ENCODE measurements around the gene LRRK1. TPM values are rescaled to one million over a fixed set of nuclear protein-coding genes. Genes with fewer than 3 reads are reported as not detected.

The LRRK1 gene
- total and polyA plus RNA-seq, 11 donors: 1.3 to 12.7 (median 2.1) TPM

- ATAC-seq (no peak), DNase-seq (no peak)
- no peaks in the 10 kb centered on the region for H3K36me3 ChIP-seq
- TF ChIP-seq POLR2A (IDR thresholded peaks at IDR 0.05) (no peak), CTCF (IDR thresholded peaks at IDR 0.05) (no peak)
- peaks cover 0 to under 1% (median 0%) of the 10 kb centered on the region in 12 donors for H3K9me3 ChIP-seq
- no peaks in the 10 kb centered on the region for H3K27me3 ChIP-seq
- no peak overlapping the region for H3K4me3 ChIP-seq
- peaks cover 0 to 42% (median 2%) of the 10 kb centered on the region in 12 donors for H3K4me1 ChIP-seq
- intact Hi-C loops (cut with DNase I): no loop called here
- WGBS, 4 donors: 89 to 92% (median 90%) methylated on average over 6 of the region's 6 CpGs
- H3K27ac ChIP-seq: no peak overlapping the region
Observed at GRCh38 chr15:100944986-100945385, 25.8 kb downstream of the LRRK1 start.

- WGBS, 4 donors: 65 to 71% (median 69%) methylated on average over 10 of the region's 10 CpGs
Observed at GRCh38 chr15:100947760-100948429, 28.7 kb downstream of the LRRK1 start.

GRCh38 chr15:100948430-100948762 lies 29.2 kb downstream of the LRRK1 start:
- intact Hi-C loops (cut with DNase I): no loop called here
- TF ChIP-seq POLR2A (IDR thresholded peaks at IDR 0.05) (no peak), CTCF (IDR thresholded peaks at IDR 0.05) (no peak)
- peaks cover 0 to 25% (median 0%) of the 10 kb centered on the region in 12 donors for H3K4me1 ChIP-seq
- ATAC-seq: no peak
- no peaks in the 10 kb centered on the region for H3K36me3 ChIP-seq
- no peak overlapping the region for H3K27ac ChIP-seq
- WGBS, 4 donors: 84 to 91% (median 89%) methylated on average over 3 of the region's 3 CpGs
- no peaks in the 10 kb centered on the region for H3K9me3 ChIP-seq
- no peak overlapping the region for H3K4me3 ChIP-seq
- H3K27me3 ChIP-seq: no peaks in the 10 kb centered on the region
- no peak for DNase-seq

More at GRCh38 chr15:100947760-100948429, 28.7 kb downstream of the LRRK1 start:
- Histone ChIP-seq H3K36me3 (no peaks in the 10 kb centered on the region), H3K9me3 (no peaks in the 10 kb centered on the region), H3K4me3 (no peak overlapping the region), H3K27ac (no peak overlapping the region), H3K27me3 (no peaks in the 10 kb centered on the region), H3K4me1 (peaks cover 0 to 30% (median 2%) of the 10 kb centered on the region in 12 donors)
- intact Hi-C loops (cut with DNase I): no loop called here
- TF ChIP-seq CTCF (IDR thresholded peaks at IDR 0.05) (no peak), POLR2A (IDR thresholded peaks at IDR 0.05) (no peak)
- no peak for ATAC-seq
- DNase-seq: no peak

GRCh38 chr15:100949691-100950090 lies 30.5 kb downstream of the LRRK1 start:
- H3K27me3 ChIP-seq: no peaks in the 10 kb centered on the region
- H3K27ac ChIP-seq: peak overlapping the region in 1 of 12 donors; percentile 54
- no peak for DNase-seq
- no peak for TF ChIP-seq CTCF (IDR thresholded peaks at IDR 0.05)
- no peak for TF ChIP-seq POLR2A (IDR thresholded peaks at IDR 0.05)
- intact Hi-C loops (cut with DNase I): no loop called here
- ATAC-seq: no peak
- no peaks in the 10 kb centered on the region for H3K36me3 ChIP-seq
- peaks cover 0 to 12% (median 0%) of the 10 kb centered on the region in 12 donors for H3K4me1 ChIP-seq
- H3K9me3 ChIP-seq: no peaks in the 10 kb centered on the region
- no peak overlapping the region for H3K4me3 ChIP-seq
- 96 to 100% (median 99%) methylated on average over 1 of the region's 1 CpG for WGBS, 4 donors
